Measurements from ENCODE around the gene ANKS1A.

DNA sequence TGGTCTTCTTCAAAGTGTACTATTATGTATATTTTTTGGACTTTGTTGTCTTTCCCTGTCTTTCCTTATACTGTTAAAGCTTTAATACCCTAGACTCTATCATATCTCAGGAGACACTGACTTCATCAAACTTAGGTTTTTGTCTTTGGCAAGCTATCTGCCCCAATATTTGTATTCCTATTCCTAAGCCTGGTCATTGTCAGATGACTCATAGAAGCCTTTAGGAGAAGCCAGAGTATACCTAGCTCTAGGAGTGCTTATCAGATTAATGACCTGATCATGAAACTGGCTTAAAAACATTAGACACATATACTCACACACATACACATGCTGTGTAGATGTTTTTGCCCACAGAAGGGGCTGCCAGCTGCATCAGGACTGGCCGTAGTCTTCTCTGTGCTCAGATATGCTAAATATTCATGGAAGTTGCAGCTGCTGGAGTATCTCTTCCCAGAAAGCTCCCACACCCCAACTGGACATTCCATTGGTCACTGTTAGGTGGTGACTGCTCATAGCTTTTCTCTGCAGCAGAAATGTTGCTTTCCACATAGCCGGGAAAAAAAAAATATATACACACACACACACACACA lies 102.0 kb downstream of the ANKS1A start:
- TF ChIP-seq, protein P1, sequence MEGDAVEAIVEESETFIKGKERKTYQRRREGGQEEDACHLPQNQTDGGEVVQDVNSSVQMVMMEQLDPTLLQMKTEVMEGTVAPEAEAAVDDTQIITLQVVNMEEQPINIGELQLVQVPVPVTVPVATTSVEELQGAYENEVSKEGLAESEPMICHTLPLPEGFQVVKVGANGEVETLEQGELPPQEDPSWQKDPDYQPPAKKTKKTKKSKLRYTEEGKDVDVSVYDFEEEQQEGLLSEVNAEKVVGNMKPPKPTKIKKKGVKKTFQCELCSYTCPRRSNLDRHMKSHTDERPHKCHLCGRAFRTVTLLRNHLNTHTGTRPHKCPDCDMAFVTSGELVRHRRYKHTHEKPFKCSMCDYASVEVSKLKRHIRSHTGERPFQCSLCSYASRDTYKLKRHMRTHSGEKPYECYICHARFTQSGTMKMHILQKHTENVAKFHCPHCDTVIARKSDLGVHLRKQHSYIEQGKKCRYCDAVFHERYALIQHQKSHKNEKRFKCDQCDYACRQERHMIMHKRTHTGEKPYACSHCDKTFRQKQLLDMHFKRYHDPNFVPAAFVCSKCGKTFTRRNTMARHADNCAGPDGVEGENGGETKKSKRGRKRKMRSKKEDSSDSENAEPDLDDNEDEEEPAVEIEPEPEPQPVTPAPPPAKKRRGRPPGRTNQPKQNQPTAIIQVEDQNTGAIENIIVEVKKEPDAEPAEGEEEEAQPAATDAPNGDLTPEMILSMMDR (IDR thresholded peaks at IDR 0.05), result no peak
- no peak for TF ChIP-seq POLR2A (IDR thresholded peaks at IDR 0.05)

Data from right lobe of liver (tissue), 4 donors.